SK-N-SH treated with all-trans-retinoic acid at 6 μM for 48 hours (cell line): Measurements from ENCODE around the gene TGFBRAP1.

Experiments
- ARNTL ChIP-seq: fragments of 450-650 bp; formaldehyde crosslinking; IDR thresholded peaks from 2 replicates; pipeline ENCODE4 v1.5.0; 2020; ENCODE audit warnings: low read depth, mild to moderate bottlenecking, moderate library complexity, borderline replicate concordance
- PPARA ChIP-seq: fragments of 250-450 bp; sonication (Bioruptor Pico); IDR thresholded peaks from 2 replicates; pipeline ENCODE4 v1.5.0; 2020; ENCODE audit warnings: mild to moderate bottlenecking, borderline replicate concordance

GRCh38 chr2:105291981-105292380 lies 37.6 kb downstream of the TGFBRAP1 start:
- TF ChIP-seq ARNTL (CRISPR knock-in tag) = no peak
- no peak for TF ChIP-seq PPARA (CRISPR knock-in tag)
